IMR-90 (cell line): ENCODE results near the gene DNAJB8. TPM values are rescaled to one million over a fixed set of nuclear protein-coding genes. Genes with fewer than 3 reads are reported as not detected.

Experiments used
- ATAC-seq: fragments of 200-7000 bp; cut with Tn5 transposase; 2 replicates; pipeline ENCODE4 v1.9.1; 2020; ENCODE audit warnings: low read depth, mild to moderate bottlenecking, moderate library complexity
- BruUV-seq: library from RNA; stranded (reverse); fragments of 400-500 nt; replicated peaks from 2 replicates; lab custom pipeline; 2021; lab: Mats Ljungman, UMichigan
- CTCF ChIA-PET: fragments of 300-600 bp; formaldehyde crosslinking; extraction: SDS; loops from one replicate; lab custom pipeline; 2021; ENCODE audit warnings: antibody characterized with exemption; lab: Yijun Ruan, JAX
- POLR2A ChIA-PET: fragments of 300-600 bp; sonication (Branson Sonifier 250); formaldehyde crosslinking; loops from one replicate; lab custom pipeline; 2022; ENCODE audit warnings: antibody characterized with exemption; ENCODE audit not compliant: unreplicated experiment; lab: Charles Lee
- DNase-seq: peaks from one replicate; pipeline ENCODE4 v3.0.0; 2013
- H2AFZ ChIP-seq: replicated peaks from 2 replicates; pipeline ENCODE3; 2013; ENCODE audit warnings: low read length, mild to moderate bottlenecking; ENCODE audit not compliant: poor library complexity
- H2AK5ac ChIP-seq: 2 replicates; pipeline ENCODE4 v1.6.1; 2013; ENCODE audit warnings: low read depth, low read length, inconsistent platforms
- H2AK9ac ChIP-seq: replicated peaks from 2 replicates; pipeline ENCODE3; 2013; ENCODE audit warnings: mild to moderate bottlenecking, low read depth, low read length, moderate library complexity; ENCODE audit not compliant: poor library complexity
- H2BK120ac ChIP-seq: 2 replicates; pipeline ENCODE4 v1.6.1; 2013; ENCODE audit warnings: low read depth, low read length, inconsistent platforms
- H2BK15ac ChIP-seq: 3 replicates; pipeline ENCODE4 v1.6.1; 2013; ENCODE audit warnings: low read depth, low read length, inconsistent platforms
- H2BK20ac ChIP-seq: 2 replicates; pipeline ENCODE4 v1.6.1; 2013; ENCODE audit warnings: low read depth, mild to moderate bottlenecking, inconsistent platforms, low read length, moderate library complexity
- H2BK5ac ChIP-seq: 2 replicates; pipeline ENCODE4 v1.6.1; 2013; ENCODE audit warnings: mild to moderate bottlenecking, low read depth, low read length, inconsistent platforms; ENCODE audit not compliant: poor library complexity, severe bottlenecking
- H3K14ac ChIP-seq: replicated peaks from 2 replicates; pipeline ENCODE4 v1.6.1; 2013; ENCODE audit warnings: low read depth, low read length, inconsistent platforms
- H3K18ac ChIP-seq: 2 replicates; pipeline ENCODE4 v1.6.1; 2013; ENCODE audit warnings: low read depth, low read length, control low read depth
- H3K23ac ChIP-seq: 2 replicates; pipeline ENCODE4 v1.6.1; 2013; ENCODE audit warnings: low read depth, low read length, inconsistent platforms
- H3K27ac ChIP-seq: 2 replicates; pipeline ENCODE4 v1.5.1; 2013; ENCODE audit warnings: mild to moderate bottlenecking, control low read depth, low read length; ENCODE audit not compliant: insufficient read depth
- H3K27me3 ChIP-seq: 2 replicates; pipeline ENCODE4 v1.6.1; 2013; ENCODE audit warnings: low read length; ENCODE audit not compliant: control insufficient read depth, insufficient read depth
- H3K36me3 ChIP-seq: 2 replicates; pipeline ENCODE4 v1.6.1; 2013; ENCODE audit warnings: low read length, mixed read lengths; ENCODE audit not compliant: control insufficient read depth, insufficient read depth
- H3K4ac ChIP-seq: 2 replicates; pipeline ENCODE4 v1.6.1; 2013; ENCODE audit warnings: low read depth, low read length, inconsistent platforms
- H3K4me1 ChIP-seq: 2 replicates; pipeline ENCODE4 v1.6.1; 2013; ENCODE audit warnings: low read length, mixed read lengths; ENCODE audit not compliant: control insufficient read depth, insufficient read depth
- H3K4me2 ChIP-seq: 2 replicates; pipeline ENCODE4 v1.6.1; 2013; ENCODE audit warnings: low read depth, mild to moderate bottlenecking, control low read depth, low read length, moderate library complexity
- H3K4me3 ChIP-seq: 2 replicates; pipeline ENCODE4 v1.5.1; 2013; ENCODE audit warnings: low read depth, mild to moderate bottlenecking, control low read depth, low read length, moderate library complexity; ENCODE audit not compliant: insufficient read depth
- H3K56ac ChIP-seq: 2 replicates; pipeline ENCODE4 v1.6.1; 2013; ENCODE audit warnings: low read length, inconsistent platforms; ENCODE audit not compliant: insufficient read depth; ENCODE audit errors: extremely low read depth
- H3K79me1 ChIP-seq, 2 experiments: 2 replicates each; pipeline ENCODE4 v1.6.1; 2013; ENCODE audit warnings: low read length in 2 of 2, inconsistent platforms in 1 of 2, low read depth in 1 of 2
- H3K9ac ChIP-seq: 2 replicates; pipeline ENCODE4 v1.6.1; 2013; ENCODE audit warnings: low read depth, low read length, control low read depth
- H3K9me1 ChIP-seq: 2 replicates; pipeline ENCODE4 v1.6.1; 2013; ENCODE audit warnings: low read length, inconsistent platforms; ENCODE audit not compliant: insufficient read depth
- H3K9me3 ChIP-seq: 2 replicates; pipeline ENCODE4 v1.6.1; 2013; ENCODE audit warnings: low read length; ENCODE audit not compliant: control insufficient read depth, insufficient read depth
- H4K20me1 ChIP-seq: 2 replicates; pipeline ENCODE4 v1.6.1; 2013; ENCODE audit warnings: low read length, inconsistent platforms; ENCODE audit not compliant: insufficient read depth
- H4K5ac ChIP-seq: 2 replicates; pipeline ENCODE4 v1.6.1; 2013; ENCODE audit warnings: mild to moderate bottlenecking, low read depth, low read length, control low read depth
- H4K8ac ChIP-seq, 2 experiments: 2 replicates each; pipeline ENCODE4 v1.6.1; 2013; ENCODE audit warnings: low read depth in 2 of 2, low read length in 2 of 2, control low read depth in 1 of 2, inconsistent platforms in 1 of 2
- H4K91ac ChIP-seq: 2 replicates; pipeline ENCODE4 v1.6.1; 2013; ENCODE audit warnings: low read depth, low read length, inconsistent platforms; ENCODE audit not compliant: insufficient read depth
- BHLHE40 ChIP-seq: fragments of 150-350 bp; IDR thresholded peaks from 2 replicates; pipeline ENCODE4 v1.6.1; 2016; ENCODE audit warnings: mild to moderate bottlenecking, low read depth, low read length
- CEBPB ChIP-seq: IDR thresholded peaks from 2 replicates; pipeline ENCODE4 v1.6.1; 2012; ENCODE audit warnings: low read depth, low read length, improper control_type of control experiment
- CHD1 ChIP-seq: IDR thresholded peaks from 2 replicates; pipeline ENCODE4 v1.6.1; 2012; ENCODE audit warnings: low read depth, low read length, improper control_type of control experiment
- FOS ChIP-seq: fragments of 150-350 bp; IDR thresholded peaks from 2 replicates; pipeline ENCODE4 v1.6.1; 2016; ENCODE audit warnings: low read depth, low read length
- MAFK ChIP-seq: IDR thresholded peaks from 2 replicates; pipeline ENCODE4 v1.6.1; 2012; ENCODE audit warnings: low read depth, low read length, improper control_type of control experiment
- MAZ ChIP-seq: IDR thresholded peaks from 2 replicates; pipeline ENCODE4 v1.6.1; 2012; ENCODE audit warnings: low read depth, mild to moderate bottlenecking, low read length, improper control_type of control experiment, moderate library complexity, borderline replicate concordance
- MXI1 ChIP-seq: IDR thresholded peaks from 2 replicates; pipeline ENCODE4 v1.6.1; 2012; ENCODE audit warnings: low read depth, mild to moderate bottlenecking, low read length, moderate library complexity, borderline replicate concordance
- NFE2L2 ChIP-seq: fragments of 150-350 bp; IDR thresholded peaks from 2 replicates; pipeline ENCODE4 v1.6.1; 2016; ENCODE audit warnings: low read depth, mild to moderate bottlenecking, low read length
- POLR2A ChIP-seq: IDR thresholded peaks from 2 replicates; pipeline ENCODE4 v1.6.1; 2012; ENCODE audit warnings: mild to moderate bottlenecking, low read depth, low read length
- RAD21 ChIP-seq: IDR thresholded peaks from 2 replicates; pipeline ENCODE4 v1.6.1; 2012; ENCODE audit warnings: low read length, improper control_type of control experiment
- RCOR1 ChIP-seq: IDR thresholded peaks from 2 replicates; pipeline ENCODE4 v1.6.1; 2012; ENCODE audit warnings: mild to moderate bottlenecking, low read length, improper control_type of control experiment; ENCODE audit not compliant: insufficient replicate concordance
- RFX5 ChIP-seq: IDR thresholded peaks from 2 replicates; pipeline ENCODE4 v1.8.0; 2012; ENCODE audit warnings: low read depth, mild to moderate bottlenecking, low read length, moderate library complexity
- SMC3 ChIP-seq: fragments of 150-350 bp; IDR thresholded peaks from 2 replicates; pipeline ENCODE4 v1.6.1; 2016; ENCODE audit warnings: low read depth, mild to moderate bottlenecking, antibody characterized with exemption, low read length, moderate library complexity
- WGBS, 2 experiments: methylation state at CpG; one replicate each; pipeline versions ENCODE4 v1.1.5 to v1.1.7; 2013; ENCODE audit warnings: missing lambda C conversion rate in 2 of 2; ENCODE audit not compliant: insufficient read length in 1 of 2; ENCODE audit errors: extremely low coverage in 2 of 2; 5-methylcytosine and 5-hydroxymethylcytosine counted together
- dilution Hi-C: fragments of 300-500 bp; cut with HindIII; formaldehyde crosslinking; loops from one replicate; pipeline ENCODE4 v1.14.3; 2018; ENCODE audit warnings: low sequenced_read_pairs; ENCODE audit not compliant: unreplicated experiment
- in situ Hi-C: fragments of 300-500 bp; cut with MboI; formaldehyde crosslinking; loops from 3 replicates; pipeline ENCODE4 v1.14.3; 2019; ENCODE audit warnings: low sequenced_read_pairs, inconsistent platforms, mixed read lengths
- intact Hi-C: fragments of 100-400 bp; cut with micrococcal nuclease; formaldehyde crosslinking; loops from 2 replicates; pipeline ENCODE4 v1.10.0; 2022
- polyA plus RNA-seq, 3 experiments: library from polyadenylated mRNA; depleted of rRNA; stranded (reverse); fragments of >200 nt; gene quantifications; 2 replicates each; pipeline ENCODE4 v1.2.3, GENCODE V29; 2012; ENCODE audit warnings: low replicate concordance in 1 of 3
- total RNA-seq: library from RNA; depleted of rRNA; stranded (reverse); fragments of >200 nt; gene quantifications from 2 replicates; pipeline ENCODE4 v1.2.3, GENCODE V29; 2012
- TF ChIP-seq, protein P1 (sequence below): conservative IDR thresholded peaks from 2 replicates; pipeline ENCODE4 v1.5.1; 2012; ENCODE audit warnings: mild to moderate bottlenecking, low read depth, low read length, improper control_type of control experiment
- TF ChIP-seq, protein P2 (sequence below): fragments of 150-350 bp; IDR thresholded peaks from 2 replicates; pipeline ENCODE4 v1.6.1; 2017; ENCODE audit warnings: mild to moderate bottlenecking, antibody characterized with exemption, low read length, low read depth
- TF ChIP-seq, protein P3 (sequence below): fragments of 150-350 bp; IDR thresholded peaks from 2 replicates; pipeline ENCODE4 v1.6.1; 2016; ENCODE audit warnings: low read depth, mild to moderate bottlenecking, low read length, moderate library complexity, borderline replicate concordance

Gene DNAJB8
- total and polyA plus RNA-seq, 2 of the 4 experiments (the other 2 are of a cell fraction), result not detected

DNA sequence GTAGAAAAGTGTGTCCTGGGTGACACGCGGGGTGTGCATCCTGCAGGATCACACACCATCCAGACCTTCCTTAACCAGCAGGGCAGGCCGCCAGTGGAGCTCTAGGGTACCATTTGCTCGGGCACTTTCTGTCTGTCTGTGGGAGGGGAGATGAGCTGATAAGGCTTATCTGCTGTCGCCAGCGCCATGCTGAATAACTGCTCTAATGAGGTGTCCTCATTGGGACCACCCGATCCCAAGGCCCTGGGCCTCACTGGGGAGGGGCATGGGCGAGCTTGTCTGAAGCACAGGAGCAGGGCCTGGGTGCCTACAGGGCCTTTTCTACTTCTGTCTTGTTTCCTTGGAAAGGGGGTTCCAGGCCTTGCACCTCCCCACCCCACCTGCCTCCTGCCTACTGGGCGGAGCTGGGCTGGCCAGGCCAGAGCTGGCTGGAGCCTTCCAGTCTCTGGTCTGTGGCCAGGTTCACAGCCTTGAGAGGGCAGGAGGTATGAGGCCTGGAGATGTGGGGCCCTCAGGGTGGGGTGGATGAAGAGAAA, 28.8 kb upstream of the DNAJB8 start:
- Histone ChIP-seq H2BK120ac (no peak overlapping the region), H3K9me3 (no peaks in the 10 kb centered on the region; the same call in 1 of the 2 replicates), H3K56ac (no peak overlapping the region), H2BK5ac (no peak overlapping the region), H2BK20ac (no peak overlapping the region), H3K4ac (no peak overlapping the region), H3K4me3 (no peak overlapping the region), H3K4me1 (peaks cover 5% of the 10 kb centered on the region), H3K4me2 (no peak overlapping the region), H2AK5ac (no peak overlapping the region), H2AK9ac (no peak overlapping the region), H3K9me1 (0 out of 2 replicates have a peak, but pooled peaks cover 4% of the 10 kb centered on the region), H3K79me1 (peaks cover 3 to 6% of the 10 kb centered on the region in 2 experiments; a peak in 1 of 4 replicates), H4K5ac (no peak overlapping the region), H4K91ac (no peak overlapping the region), H3K27me3 (peaks cover 51% of the 10 kb centered on the region), H2AFZ (no peak overlapping the region), H2BK15ac (no peak overlapping the region), H3K14ac (no peak overlapping the region), H4K20me1 (peaks cover 16% of the 10 kb centered on the region), H3K36me3 (no peaks in the 10 kb centered on the region), H3K9ac (no peak overlapping the region), H4K8ac (no peak overlapping the region), H3K18ac (no peak overlapping the region), H3K23ac (no peak overlapping the region), H3K27ac (no peak overlapping the region)
- ChIA-PET CTCF (no interaction called here), POLR2A (no interaction called here)
- TF ChIP-seq RAD21 (no peak), MAFK (no peak), BHLHE40 (no peak), POLR2A (no peak), CEBPB (no peak), NFE2L2 (no peak), MAZ (no peak), MXI1 (no peak), CHD1 (no peak), RCOR1 (no peak), SMC3 (no peak), FOS (no peak), RFX5 (no peak)
- TF ChIP-seq, protein P1, sequence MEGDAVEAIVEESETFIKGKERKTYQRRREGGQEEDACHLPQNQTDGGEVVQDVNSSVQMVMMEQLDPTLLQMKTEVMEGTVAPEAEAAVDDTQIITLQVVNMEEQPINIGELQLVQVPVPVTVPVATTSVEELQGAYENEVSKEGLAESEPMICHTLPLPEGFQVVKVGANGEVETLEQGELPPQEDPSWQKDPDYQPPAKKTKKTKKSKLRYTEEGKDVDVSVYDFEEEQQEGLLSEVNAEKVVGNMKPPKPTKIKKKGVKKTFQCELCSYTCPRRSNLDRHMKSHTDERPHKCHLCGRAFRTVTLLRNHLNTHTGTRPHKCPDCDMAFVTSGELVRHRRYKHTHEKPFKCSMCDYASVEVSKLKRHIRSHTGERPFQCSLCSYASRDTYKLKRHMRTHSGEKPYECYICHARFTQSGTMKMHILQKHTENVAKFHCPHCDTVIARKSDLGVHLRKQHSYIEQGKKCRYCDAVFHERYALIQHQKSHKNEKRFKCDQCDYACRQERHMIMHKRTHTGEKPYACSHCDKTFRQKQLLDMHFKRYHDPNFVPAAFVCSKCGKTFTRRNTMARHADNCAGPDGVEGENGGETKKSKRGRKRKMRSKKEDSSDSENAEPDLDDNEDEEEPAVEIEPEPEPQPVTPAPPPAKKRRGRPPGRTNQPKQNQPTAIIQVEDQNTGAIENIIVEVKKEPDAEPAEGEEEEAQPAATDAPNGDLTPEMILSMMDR, result no peak
- TF ChIP-seq, protein P2, sequence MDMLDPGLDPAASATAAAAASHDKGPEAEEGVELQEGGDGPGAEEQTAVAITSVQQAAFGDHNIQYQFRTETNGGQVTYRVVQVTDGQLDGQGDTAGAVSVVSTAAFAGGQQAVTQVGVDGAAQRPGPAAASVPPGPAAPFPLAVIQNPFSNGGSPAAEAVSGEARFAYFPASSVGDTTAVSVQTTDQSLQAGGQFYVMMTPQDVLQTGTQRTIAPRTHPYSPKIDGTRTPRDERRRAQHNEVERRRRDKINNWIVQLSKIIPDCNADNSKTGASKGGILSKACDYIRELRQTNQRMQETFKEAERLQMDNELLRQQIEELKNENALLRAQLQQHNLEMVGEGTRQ, result no peak
- TF ChIP-seq, protein P3, sequence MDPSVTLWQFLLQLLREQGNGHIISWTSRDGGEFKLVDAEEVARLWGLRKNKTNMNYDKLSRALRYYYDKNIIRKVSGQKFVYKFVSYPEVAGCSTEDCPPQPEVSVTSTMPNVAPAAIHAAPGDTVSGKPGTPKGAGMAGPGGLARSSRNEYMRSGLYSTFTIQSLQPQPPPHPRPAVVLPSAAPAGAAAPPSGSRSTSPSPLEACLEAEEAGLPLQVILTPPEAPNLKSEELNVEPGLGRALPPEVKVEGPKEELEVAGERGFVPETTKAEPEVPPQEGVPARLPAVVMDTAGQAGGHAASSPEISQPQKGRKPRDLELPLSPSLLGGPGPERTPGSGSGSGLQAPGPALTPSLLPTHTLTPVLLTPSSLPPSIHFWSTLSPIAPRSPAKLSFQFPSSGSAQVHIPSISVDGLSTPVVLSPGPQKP, result no peak
- intact Hi-C loops (loop anchor here (5.0 kb wide), 1 partner anchor 112 kb away; no protein-coding TSS in a partner anchor), in situ Hi-C loops (no loop called here), dilution Hi-C loops (no loop called here)
- 65% methylated on average over 2 of the region's 9 CpGs; no CpG with 5 or more reads in 1 of the 2 experiments for WGBS, 2 experiments
- no TSS peak for BruUV-seq
- DNase-seq (no peak), ATAC-seq (no peak)
